Heart right ventricle (tissue), 16 donors: ENCODE measurements around the gene DRICH1. TPM values are rescaled to one million over a fixed set of nuclear protein-coding genes. Genes with fewer than 3 reads are reported as not detected.

Experiments used
- ATAC-seq, 8 donors: fragments of 200-7000 bp; cut with Tn5 transposase; one replicate each; pipeline ENCODE4 v1.9.1; 2020; ENCODE audit warnings: mild to moderate bottlenecking in 8 of 8, moderate library complexity in 8 of 8, moderate number of reproducible peaks in 1 of 8
- DNase-seq, 2 donors: peaks; one replicate each; pipeline ENCODE4 v3.0.0-alpha.2; 2020
- H3K27ac ChIP-seq, 10 donors: fragments of 200-600 bp; sonication (generic) in 2 of 10; one replicate each; pipeline versions ENCODE4 v1.5.0 to v1.8.0; 2020 to 2022; ENCODE audit warnings: mild to moderate bottlenecking in 3 of 10
- H3K27me3 ChIP-seq, 7 donors: fragments of 200-600 bp; one replicate each; pipeline ENCODE4 v1.8.0; 2021 to 2022; ENCODE audit warnings: mild to moderate bottlenecking in 2 of 7
- H3K36me3 ChIP-seq, 9 donors: fragments of 200-600 bp; sonication (generic) in 1 of 9; one replicate each; pipeline versions ENCODE4 v1.5.0 to v1.8.0; 2020 to 2022; ENCODE audit warnings: mild to moderate bottlenecking in 2 of 9
- H3K4me1 ChIP-seq, 9 donors: fragments of 200-600 bp; sonication (generic) in 1 of 9; one replicate each; pipeline versions ENCODE4 v1.5.0 to v1.8.0; 2020 to 2022; ENCODE audit warnings: mild to moderate bottlenecking in 4 of 9
- H3K4me3 ChIP-seq, 10 donors: fragments of 200-600 bp; sonication (generic) in 2 of 10; one replicate each; pipeline versions ENCODE4 v1.5.0 to v1.8.0; 2020 to 2022; ENCODE audit warnings: mild to moderate bottlenecking in 7 of 10, moderate library complexity in 2 of 10
- H3K9me3 ChIP-seq, 11 donors: fragments of 200-600 bp in 10 of 11; sonication (generic) in 2 of 11; one replicate each; pipeline versions ENCODE4 v1.5.0 to v1.8.0; 2013 to 2022; ENCODE audit warnings: mild to moderate bottlenecking in 2 of 11, control low read depth in 1 of 11, moderate library complexity in 1 of 11
- WGBS, 2 donors: extraction: QIAGEN DNeasy Blood & Tissue Kit; methylation state at CpG; one replicate each; pipeline ENCODE4 v1.1.7; 2013; ENCODE audit warnings: inconsistent platforms in 1 of 2; 5-methylcytosine and 5-hydroxymethylcytosine counted together
- intact Hi-C, 10 donors: fragments of 100-400 bp; cut with DNase I; formaldehyde crosslinking; loops; one replicate each; pipeline versions ENCODE4 v1.11.1 to v1.14.2; 2022
- polyA plus RNA-seq, 2 donors: library from polyadenylated mRNA; stranded (reverse); fragments of 200-250 nt; gene quantifications; one replicate each; pipeline ENCODE4 v1.2.3, GENCODE V29; 2013
- total RNA-seq, 10 donors: library from RNA; stranded (reverse); fragmentation: NEBNext Ultra II Directional in 3 of 10; extraction: Animal tissue kit (Norgen Biotek cat#: 25700) in 3 of 10; gene quantifications; one replicate each; pipeline versions ENCODE4 v1.2.1 to v1.2.4, GENCODE V29; 2021 to 2023
- TF ChIP-seq, protein P1 (sequence below), 9 donors: fragments of 200-600 bp; sonication (generic) in 2 of 9; IDR thresholded peaks; one replicate each; pipeline versions ENCODE4 v1.5.0 to v1.8.0; 2021 to 2022; ENCODE audit warnings: antibody characterized with exemption in 9 of 9, mild to moderate bottlenecking in 5 of 9, moderate library complexity in 1 of 9
- donor health status: Arrhythmogenic right ventricular cardiomyopathy.
- donor health status: ischemic (EF 13 %, LVEDD 7.1; RV severe dilation, severe dysfunction).
- donor health status: healthy with polysubstance abuse.
- donor health status: DM: no; HTN: yes; CAD: no.
- donor health status: DM: no; HTN: no; CAD: no.
- donor health status: ischemic (EF 25% LVEDD 6.9; RV normal size, moderate dysfunction).
- donor health status: ischemic (EF 25% LVEDD 5.7; RV mildly dilated, moderate dysfunction).
- donor health status: healthy.
- donor health status: DM: yes; HTN: yes; CAD: no.
- donor health status: Ischemic cardiomyopathy.
- donor health status: ischemic (EF 35%, LVEDD 5.7; RV mildly dilated, moderate dysfunction).
- donor health status: nonischemic (EF 11% LVEDD 7.7; RV severe dilation, severe dysfunction).
- donor health status: DM: yes; HTN: yes; CAD: no.
- donor health status: PGD.
- donor health status: ischemic (EF 29% LVEDD 5.4; RV normal size, mild dysfunction).
- donor health status: nonischemic (EF 23%, LVEDD 6.1; RV moderate dilation, normal function).

Gene DRICH1
- total and polyA plus RNA-seq, 12 donors: 0.03 to 0.44 TPM; not detected in 10

DNA sequence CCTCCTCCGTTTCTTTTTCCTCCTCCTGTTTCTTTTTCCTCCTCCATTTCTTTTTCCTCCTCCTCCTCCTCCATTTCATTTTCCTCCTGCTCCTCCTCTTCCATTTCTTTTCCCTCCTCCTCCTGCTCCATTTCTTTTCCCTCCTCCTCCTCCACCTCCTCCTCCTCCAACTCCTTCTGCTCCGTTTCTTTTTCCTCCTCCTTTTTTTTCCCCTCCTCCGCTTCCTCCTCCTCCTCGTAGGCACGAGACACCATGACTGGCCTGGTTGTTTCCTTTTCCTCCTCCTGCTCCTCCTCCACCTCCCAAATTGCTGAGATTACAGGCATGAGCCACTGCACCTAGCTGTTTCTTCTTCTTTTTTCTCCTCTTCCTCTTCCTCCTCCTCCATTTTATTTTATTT is 25.6 kb upstream of the DRICH1 start:
- no peak for ATAC-seq
- H3K27ac ChIP-seq: no peak overlapping the region
- WGBS, 2 donors: 57 to 63% methylated on average over 5 of the region's 5 CpGs
- H3K4me3 ChIP-seq: no peak overlapping the region
- peaks cover 0 to 67% (median 15%) of the 10 kb centered on the region in 9 donors for H3K36me3 ChIP-seq
- intact Hi-C loops: no loop called here
- H3K4me1 ChIP-seq: no peaks in the 10 kb centered on the region
- H3K27me3 ChIP-seq: no peaks in the 10 kb centered on the region
- no peak for DNase-seq
- no peaks in the 10 kb centered on the region for H3K9me3 ChIP-seq
- TF ChIP-seq, protein P1, sequence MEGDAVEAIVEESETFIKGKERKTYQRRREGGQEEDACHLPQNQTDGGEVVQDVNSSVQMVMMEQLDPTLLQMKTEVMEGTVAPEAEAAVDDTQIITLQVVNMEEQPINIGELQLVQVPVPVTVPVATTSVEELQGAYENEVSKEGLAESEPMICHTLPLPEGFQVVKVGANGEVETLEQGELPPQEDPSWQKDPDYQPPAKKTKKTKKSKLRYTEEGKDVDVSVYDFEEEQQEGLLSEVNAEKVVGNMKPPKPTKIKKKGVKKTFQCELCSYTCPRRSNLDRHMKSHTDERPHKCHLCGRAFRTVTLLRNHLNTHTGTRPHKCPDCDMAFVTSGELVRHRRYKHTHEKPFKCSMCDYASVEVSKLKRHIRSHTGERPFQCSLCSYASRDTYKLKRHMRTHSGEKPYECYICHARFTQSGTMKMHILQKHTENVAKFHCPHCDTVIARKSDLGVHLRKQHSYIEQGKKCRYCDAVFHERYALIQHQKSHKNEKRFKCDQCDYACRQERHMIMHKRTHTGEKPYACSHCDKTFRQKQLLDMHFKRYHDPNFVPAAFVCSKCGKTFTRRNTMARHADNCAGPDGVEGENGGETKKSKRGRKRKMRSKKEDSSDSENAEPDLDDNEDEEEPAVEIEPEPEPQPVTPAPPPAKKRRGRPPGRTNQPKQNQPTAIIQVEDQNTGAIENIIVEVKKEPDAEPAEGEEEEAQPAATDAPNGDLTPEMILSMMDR (IDR thresholded peaks at IDR 0.05): no peak

DNA sequence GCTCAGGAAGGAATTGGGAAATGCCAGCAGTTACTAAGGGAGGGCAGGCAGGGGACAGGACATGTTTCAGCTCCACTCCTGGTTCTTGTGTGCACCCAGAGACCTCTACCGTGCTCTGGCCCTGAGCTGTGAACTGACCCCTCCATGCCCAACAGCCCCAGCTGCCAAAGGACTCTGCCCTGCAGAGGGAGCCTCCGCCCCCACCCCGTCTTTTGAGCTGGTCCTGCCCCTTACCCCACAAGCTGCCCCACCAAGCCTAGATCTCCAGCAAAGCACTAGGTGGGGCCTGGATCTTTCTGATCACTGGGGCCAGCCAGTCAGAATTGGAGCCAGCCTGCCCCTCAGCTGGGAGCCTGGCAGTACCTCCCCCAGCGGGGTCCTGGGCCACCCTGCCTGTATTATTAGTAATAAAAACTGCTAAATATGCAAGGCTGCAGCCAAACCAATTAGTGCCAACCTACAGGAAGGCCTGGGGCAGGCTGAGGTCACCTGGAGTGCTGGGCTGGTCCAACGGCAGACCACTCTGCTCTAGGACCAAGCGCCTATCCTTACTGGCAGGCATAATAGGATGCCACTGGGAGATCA is 23.9 kb upstream of the DRICH1 start:
- Histone ChIP-seq H3K27me3 (no peaks in the 10 kb centered on the region), H3K4me3 (no peak overlapping the region), H3K36me3 (peaks cover 0 to 66% (median 15%) of the 10 kb centered on the region in 9 donors), H3K27ac (no peak overlapping the region), H3K9me3 (no peaks in the 10 kb centered on the region), H3K4me1 (no peaks in the 10 kb centered on the region)
- WGBS, 2 donors: 93 to 94% methylated on average over 6 of the region's 6 CpGs
- ATAC-seq (no peak), DNase-seq (no peak)
- intact Hi-C loops: no loop called here
- TF ChIP-seq, protein P1 (IDR thresholded peaks at IDR 0.05): no peak

DNA sequence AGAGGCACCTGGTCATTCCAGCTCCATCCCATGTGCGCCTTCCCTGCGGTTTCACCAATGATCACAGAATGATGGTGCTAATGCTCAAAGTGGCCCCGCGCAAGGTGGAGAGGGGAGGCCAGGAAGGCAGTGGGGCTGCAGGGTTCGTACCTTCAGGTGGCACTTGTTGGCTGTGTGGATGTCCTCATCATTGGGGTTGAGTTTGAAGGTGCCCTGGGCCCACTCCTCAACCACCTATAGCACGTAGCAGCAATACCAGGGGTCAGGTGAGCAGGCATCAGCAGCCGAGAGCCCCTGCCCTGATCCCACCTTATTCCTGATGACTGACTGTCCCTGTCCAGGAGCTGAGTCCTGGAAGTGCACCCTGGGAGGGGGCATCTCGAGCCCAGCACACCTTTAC is 20.6 kb upstream of the DRICH1 start:
- DNase-seq (no peak), ATAC-seq (no peak)
- TF ChIP-seq, protein P1 (IDR thresholded peaks at IDR 0.05): no peak
- H3K4me1 ChIP-seq: no peaks in the 10 kb centered on the region
- H3K4me3 ChIP-seq: no peak overlapping the region
- H3K27ac ChIP-seq: no peak overlapping the region
- H3K27me3 ChIP-seq: no peaks in the 10 kb centered on the region
- H3K9me3 ChIP-seq: no peaks in the 10 kb centered on the region
- peaks cover 0 to 51% (median 0%) of the 10 kb centered on the region in 9 donors for H3K36me3 ChIP-seq
- 89 to 96% methylated on average over 8 of the region's 8 CpGs for WGBS, 2 donors
- intact Hi-C loops: no loop called here

DNA sequence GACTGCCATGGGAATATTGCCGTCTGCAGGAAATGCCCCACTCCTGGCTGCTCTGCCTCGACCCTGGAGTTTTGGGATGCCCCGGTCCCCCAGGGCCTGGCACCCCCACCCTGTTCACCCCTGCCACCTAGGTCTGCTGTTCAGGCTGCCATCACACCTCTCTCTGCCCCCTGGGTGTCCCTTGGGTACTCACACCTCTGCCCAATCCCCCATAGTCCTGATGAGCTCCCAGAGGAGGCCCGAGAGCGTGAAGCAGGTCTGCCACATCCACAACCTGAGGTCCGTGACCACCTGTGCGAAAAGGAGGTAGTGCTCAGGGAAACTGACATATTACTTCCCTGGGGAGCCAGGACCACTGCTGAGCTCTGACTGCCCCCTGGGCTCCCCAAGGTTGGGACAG is 20.2 kb upstream of the DRICH1 start:
- Histone ChIP-seq H3K27me3 (no peaks in the 10 kb centered on the region), H3K27ac (no peak overlapping the region), H3K4me3 (no peak overlapping the region), H3K9me3 (no peaks in the 10 kb centered on the region), H3K36me3 (peaks cover 0 to 47% (median 0%) of the 10 kb centered on the region in 9 donors), H3K4me1 (no peaks in the 10 kb centered on the region)
- TF ChIP-seq, protein P1 (IDR thresholded peaks at IDR 0.05): no peak
- no peak for DNase-seq
- WGBS, 2 donors: 92 to 95% methylated on average over 7 of the region's 7 CpGs
- ATAC-seq: no peak
- intact Hi-C loops: no loop called here
